CD4-positive, alpha-beta T cell treated with Interleukin-10 for 1 hour (primary cell): ENCODE data around the gene RMI2.

Experiments used
- DNase-seq: peaks from one replicate; pipeline ENCODE4 v3.0.0-alpha.2; 2020

Gene RMI2

GRCh38 chr16:11310634-11310977 lies 34.7 kb upstream of the RMI2 start:
- no peak for DNase-seq

GRCh38 chr16:11310997-11311561 lies 34.2 kb upstream of the RMI2 start:
- DNase-seq = peak; percentile 54

DNA sequence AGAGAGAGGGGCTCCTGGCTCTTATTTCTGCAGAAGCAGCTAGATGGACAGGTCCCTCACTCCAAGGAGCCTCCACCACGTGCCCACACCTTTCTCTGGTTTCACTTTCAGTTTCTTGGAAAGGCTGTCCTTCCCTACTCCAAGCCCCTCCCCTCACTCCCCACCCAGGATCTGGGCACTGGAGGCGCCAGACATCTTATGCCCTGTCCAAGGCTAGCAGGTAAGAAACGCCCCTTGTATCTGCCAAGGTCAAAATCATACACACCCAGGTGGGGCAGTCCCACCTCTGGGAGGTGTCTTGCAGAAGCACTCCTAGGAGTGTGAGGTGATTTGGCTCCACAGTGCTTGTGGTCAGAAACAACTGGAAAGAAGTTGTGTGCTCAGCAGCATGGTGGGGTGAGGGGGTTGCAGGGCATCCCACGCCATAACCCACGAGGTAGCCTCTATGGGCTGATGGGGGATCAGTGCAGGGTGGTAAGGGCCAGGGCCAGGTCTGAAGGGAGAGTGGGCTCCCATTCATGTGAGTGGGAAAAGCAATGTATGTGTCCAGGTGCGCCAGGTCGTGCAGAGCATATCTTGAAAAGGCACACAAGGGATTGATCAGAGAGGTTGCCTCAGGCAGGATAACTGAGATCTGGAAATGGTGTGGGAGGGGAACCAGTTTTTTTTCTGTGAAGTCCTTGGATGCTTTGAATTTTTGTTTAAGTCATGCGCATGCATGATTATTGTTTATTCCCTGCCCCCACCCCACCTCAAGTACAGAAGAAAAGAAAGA lies 32.4 kb upstream of the RMI2 start:
- DNase-seq = peak; percentile 51

DNA sequence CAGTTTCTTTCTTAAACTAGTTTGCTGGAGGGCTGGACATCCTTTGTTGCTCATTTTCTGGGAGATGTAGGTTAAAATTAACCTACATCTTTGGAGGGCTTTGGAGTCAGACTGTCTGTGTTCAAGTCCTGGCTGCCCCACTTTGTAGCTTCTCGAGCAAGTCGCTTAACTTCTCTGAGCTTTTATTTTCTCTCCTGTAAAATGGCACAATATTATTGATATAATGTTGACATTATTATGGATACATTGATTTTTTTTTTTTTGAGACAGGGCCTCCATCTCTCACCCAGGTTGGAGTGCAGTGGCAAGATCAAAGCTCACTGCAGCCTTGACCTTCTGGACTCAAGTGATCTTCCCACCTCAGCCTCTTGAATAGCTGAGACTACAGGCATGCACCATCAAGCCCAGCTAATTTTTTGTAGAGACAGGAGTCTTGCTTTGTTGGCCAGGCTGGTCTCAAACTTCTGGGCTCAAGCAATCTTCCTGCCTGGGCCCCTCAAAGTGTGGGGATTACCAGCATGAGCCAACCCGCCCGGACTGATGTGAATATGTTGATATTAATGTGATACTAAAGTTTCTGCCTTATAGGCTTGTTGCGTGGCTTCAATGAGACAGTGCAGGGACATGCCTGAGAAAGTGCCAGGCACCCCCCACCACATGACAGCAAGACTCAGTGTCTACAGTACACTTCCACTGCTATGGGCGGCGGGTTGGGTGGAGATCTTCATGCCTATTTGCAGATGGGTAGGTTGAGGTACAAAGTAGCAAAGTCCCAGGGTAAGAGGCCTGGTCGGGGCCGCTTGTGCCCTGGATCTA lies 31.6 kb upstream of the RMI2 start:
- no peak for DNase-seq

DNA sequence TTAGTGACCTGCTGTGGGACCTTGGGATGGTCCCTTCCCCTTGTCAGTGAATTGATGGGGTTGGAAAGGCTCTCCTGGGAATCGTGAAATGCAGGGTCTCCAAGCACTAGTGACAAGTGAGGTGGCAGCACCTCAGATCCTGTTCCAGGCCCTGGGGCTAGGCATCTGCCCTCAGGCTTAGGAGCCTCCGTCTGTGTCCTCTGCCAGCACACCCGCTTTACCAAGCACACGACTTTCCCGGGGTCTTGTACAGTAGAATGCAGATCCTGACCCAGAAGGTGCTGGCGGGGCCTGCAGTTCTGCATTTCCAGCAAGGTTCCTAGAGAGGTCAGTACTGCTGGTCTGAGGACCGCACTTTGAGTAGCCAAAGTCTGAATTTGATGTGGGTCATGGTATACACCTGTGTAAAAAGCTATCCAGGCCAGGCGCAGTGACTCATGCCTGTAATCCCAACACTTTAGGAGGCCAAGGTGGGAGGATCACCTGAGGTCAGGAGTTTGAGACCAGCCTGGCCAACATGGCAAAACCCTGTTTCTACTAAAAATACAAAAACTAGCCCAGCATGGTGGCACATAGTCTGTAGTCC lies 30.9 kb upstream of the RMI2 start:
- DNase-seq = no peak

- no peak for DNase-seq
These were observed 29.7 kb upstream of the RMI2 start for GRCh38 chr16:11315510-11315909.

GRCh38 chr16:11316331-11317015 lies 28.8 kb upstream of the RMI2 start:
- no peak for DNase-seq

DNA sequence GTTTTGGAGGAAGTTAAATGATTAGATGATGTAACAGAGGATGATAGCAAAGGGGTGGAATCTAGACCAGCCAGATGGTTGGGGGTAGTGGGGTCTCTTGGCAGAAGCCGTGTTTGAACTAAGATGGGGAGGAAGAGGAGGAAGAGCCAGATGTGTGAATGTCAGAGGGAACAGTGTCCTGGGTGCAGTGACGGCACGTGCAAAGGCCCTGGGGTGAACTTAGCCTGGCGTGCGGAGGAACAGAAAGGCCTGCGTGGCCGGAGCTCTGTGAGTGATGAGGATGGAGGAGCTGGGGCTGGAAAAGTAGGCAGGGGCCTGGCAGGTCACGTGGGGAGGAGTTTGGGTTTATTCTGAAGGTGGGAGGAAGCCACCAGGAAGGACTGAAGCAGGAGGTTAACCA lies 26.4 kb upstream of the RMI2 start:
- no peak for DNase-seq

DNA sequence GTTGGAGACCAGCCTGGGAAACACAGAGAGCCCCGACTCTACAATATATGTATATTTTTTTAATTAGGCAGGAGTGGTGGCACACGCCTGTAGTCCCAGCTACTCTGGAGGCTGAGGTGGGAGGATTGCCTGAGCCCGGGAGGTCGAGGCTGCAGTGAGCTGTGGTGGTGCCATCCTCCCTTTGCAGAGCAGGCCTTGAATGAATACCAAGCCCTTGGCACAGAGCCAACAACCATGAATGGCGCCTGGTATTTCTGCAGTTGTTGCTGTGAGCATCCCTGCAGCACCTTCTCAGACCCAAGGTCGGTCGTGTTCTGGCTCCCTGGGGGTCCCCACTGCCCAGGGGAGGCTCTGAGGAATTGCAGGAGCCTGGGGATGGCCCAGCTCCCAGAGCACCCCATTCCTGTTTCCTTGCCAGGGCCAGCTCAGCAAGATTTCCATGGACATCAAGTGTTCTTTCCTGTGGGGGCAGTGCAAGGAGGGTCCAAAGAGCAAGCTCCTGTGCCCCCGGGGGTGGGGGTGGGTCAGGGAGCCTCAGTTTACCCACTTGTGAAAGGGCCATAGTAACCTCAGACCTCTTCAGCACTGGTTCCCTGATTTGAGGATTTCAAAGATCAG lies 25.6 kb upstream of the RMI2 start:
- DNase-seq = no peak

- DNase-seq = no peak
These were observed 25.1 kb upstream of the RMI2 start for GRCh38 chr16:11320170-11320569.

- DNase-seq = no peak
These were observed 23.6 kb upstream of the RMI2 start for GRCh38 chr16:11321662-11322061.

GRCh38 chr16:11322823-11323222 lies 22.4 kb upstream of the RMI2 start:
- no peak for DNase-seq

DNA sequence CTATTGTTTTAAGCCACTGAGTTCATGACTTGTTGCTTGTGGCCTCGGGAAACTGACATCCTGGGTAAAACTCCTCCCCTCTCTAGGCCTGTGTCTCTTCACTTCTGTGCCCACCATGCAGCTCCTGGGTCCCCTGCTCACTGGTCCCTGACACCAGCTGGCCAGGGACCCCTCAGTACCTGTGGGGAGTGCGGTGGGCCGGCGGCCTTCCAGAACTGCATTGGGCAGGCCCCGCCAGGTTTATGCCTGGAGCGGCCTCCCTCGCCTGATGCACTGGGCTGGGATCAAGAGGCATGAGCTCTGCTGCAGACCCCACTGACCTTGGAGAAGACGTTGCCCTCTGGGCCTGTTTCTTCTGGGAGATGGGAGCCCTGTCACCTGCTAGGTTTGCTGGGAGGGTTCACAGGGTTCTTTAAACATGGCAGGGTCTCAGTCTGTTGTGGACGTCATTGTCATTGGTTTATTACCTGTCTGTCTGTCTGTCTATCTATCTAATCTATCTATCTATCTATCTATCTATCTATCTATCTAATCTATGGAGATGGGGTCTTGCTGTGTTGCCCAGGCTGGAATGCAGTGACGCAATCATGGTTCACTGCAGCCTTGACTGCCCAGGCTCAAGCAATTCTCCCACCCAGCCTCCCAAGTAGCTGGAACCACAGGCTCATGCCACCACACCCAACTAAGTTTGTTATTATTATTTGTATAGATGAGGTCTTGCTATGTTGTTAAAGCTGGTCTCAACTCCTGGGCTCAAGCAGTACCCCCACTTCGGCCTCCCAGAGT lies 21.5 kb upstream of the RMI2 start:
- DNase-seq = no peak

DNA sequence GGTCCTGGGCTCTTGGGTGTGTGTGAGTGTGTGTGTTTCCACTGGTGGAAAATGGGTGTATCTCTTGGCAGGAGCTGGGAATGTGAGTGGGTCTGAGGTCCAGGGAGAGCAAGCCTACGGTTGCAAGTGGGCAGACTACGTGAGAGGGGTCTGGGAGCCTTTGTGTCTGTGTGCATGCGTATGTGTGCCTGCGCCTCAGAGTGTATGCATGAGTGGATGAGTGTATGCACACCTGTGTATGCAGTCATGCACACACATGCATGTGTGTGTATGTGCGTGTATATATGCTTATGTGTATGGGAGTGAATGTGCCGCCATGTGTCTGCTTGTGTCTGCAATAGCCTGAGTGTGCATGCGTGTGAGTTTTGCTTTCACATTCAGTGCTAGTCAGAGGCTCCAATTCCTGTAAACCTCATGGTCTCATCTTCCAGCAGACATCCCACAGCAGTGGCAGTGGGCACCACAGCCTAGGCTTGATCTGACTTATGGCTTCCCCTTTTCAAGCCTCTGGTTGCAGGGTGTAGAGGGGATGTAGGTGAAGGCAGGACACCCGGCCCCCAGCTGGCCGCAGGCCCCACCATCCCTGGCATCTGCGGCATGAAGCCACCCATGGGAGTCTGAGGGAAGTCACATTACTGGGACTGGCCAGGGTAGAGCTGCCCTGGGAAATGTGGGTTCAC lies 19.7 kb upstream of the RMI2 start:
- no peak for DNase-seq

DNA sequence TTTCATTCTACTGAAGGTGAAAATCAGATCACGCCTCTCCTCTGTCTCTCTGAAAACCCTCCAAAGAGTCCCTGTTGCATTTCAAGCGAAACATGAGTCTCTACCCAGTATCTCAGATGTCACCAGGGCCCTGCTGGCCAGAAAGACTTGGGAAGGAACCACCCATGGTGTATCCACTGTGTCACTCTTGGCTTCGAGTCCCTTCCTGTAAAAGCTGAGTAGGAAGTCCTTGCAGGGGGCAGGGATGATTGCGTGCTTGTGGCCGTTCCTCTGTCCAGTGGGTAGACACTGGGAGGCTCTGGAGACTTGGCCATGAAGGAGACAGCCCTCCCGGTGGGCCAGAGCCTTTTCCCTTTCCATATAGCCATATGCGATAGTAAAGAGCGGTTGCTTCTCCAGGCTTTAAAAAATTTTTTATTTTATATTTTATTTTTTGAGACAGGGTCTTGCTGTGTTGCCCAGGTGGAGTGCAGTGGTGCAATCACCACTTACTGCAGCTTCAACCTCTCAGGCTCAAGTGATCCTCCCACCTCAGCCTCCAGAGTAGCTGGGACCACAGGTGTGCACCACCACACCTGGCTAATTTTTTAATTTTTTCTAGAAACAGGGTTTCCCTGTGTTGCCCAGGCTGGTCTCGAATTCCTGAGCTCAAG lies 19.0 kb upstream of the RMI2 start:
- DNase-seq = no peak

- no peak for DNase-seq
These were observed 18.5 kb upstream of the RMI2 start for GRCh38 chr16:11326737-11327276.

- DNase-seq = no peak
These were observed 17.7 kb upstream of the RMI2 start for GRCh38 chr16:11327277-11328171.

DNA sequence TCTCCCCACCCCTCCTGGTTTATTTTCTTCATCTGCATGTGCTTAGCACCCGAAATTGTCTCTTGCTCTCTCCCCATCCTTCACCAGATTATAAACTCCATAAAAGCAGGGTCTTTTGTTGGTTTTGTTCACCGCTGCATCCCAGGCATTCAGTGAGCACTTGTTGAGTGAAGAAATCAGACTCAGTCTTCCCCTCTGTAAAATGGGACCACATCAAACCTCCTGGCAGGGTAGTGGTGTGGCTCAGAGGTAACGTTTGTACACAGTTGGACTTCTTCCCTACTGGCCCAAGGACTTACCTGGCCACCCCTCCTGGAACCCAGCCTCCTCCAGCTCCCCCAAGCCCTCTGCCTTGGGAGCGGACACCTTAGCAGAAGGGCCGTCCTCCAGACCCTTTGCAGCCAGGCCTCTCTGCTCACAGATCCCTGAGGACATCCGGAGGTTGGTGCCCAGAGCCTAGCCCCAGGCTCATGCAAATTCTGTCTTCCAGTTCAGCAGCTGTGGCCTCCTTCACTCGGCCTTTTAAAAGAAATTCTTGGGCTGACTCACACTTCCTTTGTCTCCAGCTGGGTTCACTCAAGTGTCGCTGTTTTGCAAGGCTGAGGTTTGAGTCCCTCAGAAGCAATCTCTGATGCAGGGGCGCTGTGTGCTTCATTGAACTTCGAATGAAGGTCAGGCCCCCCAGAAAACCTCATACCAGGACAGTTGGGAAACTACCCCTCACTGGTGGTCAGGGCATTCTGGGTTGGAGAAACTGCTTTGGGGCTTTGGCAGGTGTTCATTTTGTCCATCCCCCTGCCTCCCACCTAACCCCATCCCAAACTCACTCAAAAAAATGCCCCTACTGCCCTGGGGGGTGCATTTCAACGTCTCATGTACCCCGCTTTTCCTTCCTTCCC lies 16.8 kb upstream of the RMI2 start:
- peak; percentile 48 for DNase-seq
